Upper lobe of left lung (tissue), 6 donors: ENCODE data around the gene FOXJ1. TPM values are rescaled to one million over a fixed set of nuclear protein-coding genes. Genes with fewer than 3 reads are reported as not detected.

Experiments
- ATAC-seq, 2 donors: fragments of 200-7000 bp; cut with Tn5 transposase; one replicate each; pipeline ENCODE4 v1.9.1; 2022; ENCODE audit warnings: mild to moderate bottlenecking in 2 of 2, moderate library complexity in 2 of 2; ENCODE audit not compliant: low FRiP score in 2 of 2
- DNase-seq, 2 donors: peaks; one replicate each; pipeline ENCODE4 v3.0.0-alpha.2; 2019 to 2020
- H3K27ac ChIP-seq, 4 donors: fragments of 200-600 bp; sonication (generic); one replicate each; pipeline ENCODE4 v1.5.1; 2016 to 2019
- H3K27me3 ChIP-seq, 4 donors: fragments of 200-600 bp; sonication (generic); one replicate each; pipeline ENCODE4 v1.5.1; 2017 to 2019
- H3K36me3 ChIP-seq, 4 donors: fragments of 200-600 bp; sonication (generic); one replicate each; pipeline ENCODE4 v1.5.1; 2016 to 2019
- H3K4me1 ChIP-seq, 4 donors: fragments of 200-600 bp; sonication (generic); one replicate each; pipeline ENCODE4 v1.5.1; 2018 to 2019
- H3K4me3 ChIP-seq, 4 donors: fragments of 200-600 bp; sonication (generic); one replicate each; pipeline ENCODE4 v1.5.1; 2017 to 2019; ENCODE audit warnings: mild to moderate bottlenecking in 2 of 4, moderate library complexity in 1 of 4
- H3K9me3 ChIP-seq, 4 donors: fragments of 200-600 bp; sonication (generic); one replicate each; pipeline ENCODE4 v1.5.1; 2018 to 2019
- CTCF ChIP-seq, 6 experiments: fragments of 450-650 bp in 4 of 6; fragments of 200-600 bp in 2 of 6; sonication (generic) in 2 of 6; IDR thresholded peaks; one replicate each; pipeline ENCODE4 v1.5.1; 2016 to 2019; ENCODE audit warnings: antibody characterized with exemption in 6 of 6
- EP300 ChIP-seq, 4 donors: sonication (generic); formaldehyde crosslinking; IDR thresholded peaks; one replicate each; pipeline ENCODE4 v1.5.1; 2017; ENCODE audit warnings: antibody characterized with exemption in 4 of 4, control low read depth in 2 of 4
- POLR2A ChIP-seq, 4 donors: fragments of 450-650 bp; IDR thresholded peaks; one replicate each; pipeline ENCODE4 v1.5.1; 2016 to 2017; ENCODE audit warnings: antibody characterized with exemption in 4 of 4, mild to moderate bottlenecking in 2 of 4
- POLR2AphosphoS5 ChIP-seq, 2 donors: sonication (generic); formaldehyde crosslinking; IDR thresholded peaks; one replicate each; pipeline ENCODE4 v1.5.1; 2017; ENCODE audit warnings: antibody characterized with exemption in 2 of 2
- WGBS, 2 donors: methylation state at CpG; one replicate each; pipeline ENCODE4 v1.1.5; 2017 to 2018; 5-methylcytosine and 5-hydroxymethylcytosine counted together
- total RNA-seq, 6 donors: library from RNA; depleted of rRNA in 4 of 6; stranded (reverse); fragments of >200 nt in 4 of 6; gene quantifications; one replicate each; pipeline versions ENCODE4 v1.1.0 to v1.2.1, GENCODE V29; 2016 to 2021
- donor health status: DM: no; HTN: no; CAD: no; lungs with moderate emphysema.
- donor health status: DM: no; HTN: yes; CAD: no; lungs with severe emphysema.

Gene FOXJ1
- total RNA-seq, 6 donors from 2014 or later: 3.3 to 86.6 (median 32.2) TPM

- Histone ChIP-seq H3K4me3 (no peak overlapping the region), H3K27me3 (no peaks in the 10 kb centered on the region), H3K36me3 (no peaks in the 10 kb centered on the region), H3K4me1 (no peaks in the 10 kb centered on the region), H3K27ac (no peak overlapping the region), H3K9me3 (no peaks in the 10 kb centered on the region)
- TF ChIP-seq CTCF (IDR thresholded peaks at IDR 0.05): no peak
- no peak for TF ChIP-seq POLR2A (IDR thresholded peaks at IDR 0.05)
- ATAC-seq: no peak
- DNase-seq: no peak
- WGBS, 2 donors: 100% methylated on average over 1 of the region's 1 CpG; no CpG with 5 or more reads in 1 of the 2 donors
These were observed 29.1 kb upstream of the FOXJ1 start for GRCh38 chr17:76170114-76170513.

GRCh38 chr17:76166906-76167305, 25.9 kb upstream of the FOXJ1 start:
- H3K27me3 ChIP-seq: no peaks in the 10 kb centered on the region
- H3K27ac ChIP-seq: no peak overlapping the region
- H3K4me3 ChIP-seq: no peak overlapping the region
- H3K9me3 ChIP-seq: no peaks in the 10 kb centered on the region
- no peak for DNase-seq
- WGBS, 2 donors: 91 to 92% methylated on average over 7 to 10 of the region's 10 CpGs
- H3K4me1 ChIP-seq: no peaks in the 10 kb centered on the region
- no peak for ATAC-seq
- TF ChIP-seq POLR2AphosphoS5 (IDR thresholded peaks at IDR 0.05): no peak
- no peak for TF ChIP-seq EP300 (IDR thresholded peaks at IDR 0.05)
- no peak for TF ChIP-seq POLR2A (IDR thresholded peaks at IDR 0.05)
- no peak for TF ChIP-seq CTCF (IDR thresholded peaks at IDR 0.05)
- no peaks in the 10 kb centered on the region for H3K36me3 ChIP-seq

- Histone ChIP-seq H3K27ac (no peak overlapping the region), H3K4me3 (no peak overlapping the region), H3K36me3 (no peaks in the 10 kb centered on the region), H3K4me1 (no peaks in the 10 kb centered on the region), H3K27me3 (no peaks in the 10 kb centered on the region), H3K9me3 (no peaks in the 10 kb centered on the region)
- WGBS, 2 donors: 78 to 91% methylated on average over 7 of the region's 7 CpGs
- TF ChIP-seq POLR2A (IDR thresholded peaks at IDR 0.05) (no peak), POLR2AphosphoS5 (IDR thresholded peaks at IDR 0.05) (no peak), EP300 (IDR thresholded peaks at IDR 0.05) (no peak), CTCF (IDR thresholded peaks at IDR 0.05) (no peak)
- DNase-seq (no peak), ATAC-seq (no peak)
These were observed 25.1 kb upstream of the FOXJ1 start for GRCh38 chr17:76166168-76166567.

GRCh38 chr17:76164331-76164730, 23.3 kb upstream of the FOXJ1 start:
- H3K27me3 ChIP-seq: no peaks in the 10 kb centered on the region
- TF ChIP-seq CTCF (IDR thresholded peaks at IDR 0.05) (no peak), POLR2AphosphoS5 (IDR thresholded peaks at IDR 0.05) (no peak), POLR2A (IDR thresholded peaks at IDR 0.05) (no peak), EP300 (IDR thresholded peaks at IDR 0.05) (no peak)
- 67 to 80% methylated on average over 2 of the region's 2 CpGs for WGBS, 2 donors
- no peaks in the 10 kb centered on the region for H3K4me1 ChIP-seq
- no peak overlapping the region for H3K27ac ChIP-seq
- DNase-seq: no peak
- H3K9me3 ChIP-seq: no peaks in the 10 kb centered on the region
- no peak overlapping the region for H3K4me3 ChIP-seq
- ATAC-seq: no peak
- H3K36me3 ChIP-seq: no peaks in the 10 kb centered on the region

GRCh38 chr17:76163919-76164318, 22.9 kb upstream of the FOXJ1 start:
- 88 to 89% methylated on average over 4 of the region's 4 CpGs for WGBS, 2 donors
- TF ChIP-seq POLR2A (IDR thresholded peaks at IDR 0.05) (no peak), POLR2AphosphoS5 (IDR thresholded peaks at IDR 0.05) (no peak), CTCF (IDR thresholded peaks at IDR 0.05) (no peak), EP300 (IDR thresholded peaks at IDR 0.05) (no peak)

More at GRCh38 chr17:76163919-76164318, 22.9 kb upstream of the FOXJ1 start:
- H3K27ac ChIP-seq: no peak overlapping the region
- ATAC-seq (no peak), DNase-seq (no peak)
- H3K4me3 ChIP-seq: no peak overlapping the region
- H3K36me3 ChIP-seq: no peaks in the 10 kb centered on the region
- H3K9me3 ChIP-seq: no peaks in the 10 kb centered on the region
- H3K27me3 ChIP-seq: no peaks in the 10 kb centered on the region
- no peaks in the 10 kb centered on the region for H3K4me1 ChIP-seq
